OCI-M1 (cell line): ENCODE data around the gene RAET1E.
"Not testable (repeated sequence)": the region's sequence is repeated elsewhere in the genome, so short reads cannot be mapped to it uniquely, and the experiment has no call there.

ENCODE experiments used
- DNase-seq: peaks from one replicate; lab custom pipeline; 2025; lab: John Stamatoyannopoulos, UW

RAET1E gene

GRCh38 chr6:149861603-149862423 is 36.1 kb downstream of the RAET1E start:
- DNase-seq, result no peak

GRCh38 chr6:149860834-149861602 is 36.9 kb downstream of the RAET1E start:
- DNase-seq, result peak; percentile 20

GRCh38 chr6:149860513-149860833 is 37.4 kb downstream of the RAET1E start:
- DNase-seq, result no peak

- no peak for DNase-seq
Observed at GRCh38 chr6:149859938-149860337, 38.0 kb downstream of the RAET1E start.

- DNase-seq, result no peak
Observed at GRCh38 chr6:149859368-149859767, 38.5 kb downstream of the RAET1E start.

GRCh38 chr6:149857541-149857940 is 40.4 kb downstream of the RAET1E start:
- no peak for DNase-seq

- DNase-seq, result no peak
Observed at GRCh38 chr6:149856256-149856994, 41.5 kb downstream of the RAET1E start.

GRCh38 chr6:149855741-149856140 is 42.2 kb downstream of the RAET1E start:
- no peak for DNase-seq

GRCh38 chr6:149855040-149855654 is 42.8 kb downstream of the RAET1E start:
- DNase-seq, result no peak

- DNase-seq, result peak; percentile 8
Observed at GRCh38 chr6:149854532-149854931, 43.4 kb downstream of the RAET1E start.

- DNase-seq, result not testable (repeated sequence)
Observed at GRCh38 chr6:149854017-149854416, 43.9 kb downstream of the RAET1E start.

GRCh38 chr6:149852881-149853280 is 45.0 kb downstream of the RAET1E start:
- DNase-seq, result no peak

- DNase-seq, result peak; percentile 79
Observed at GRCh38 chr6:149852180-149852579, 45.7 kb downstream of the RAET1E start.

- no peak for DNase-seq
Observed at GRCh38 chr6:149851461-149852110, 46.3 kb downstream of the RAET1E start.

GRCh38 chr6:149848343-149848742 is 49.6 kb downstream of the RAET1E start:
- not testable (repeated sequence) for DNase-seq
